HepG2 (cell line): Measurements from ENCODE around the gene PRRT1. TPM values are rescaled to one million over a fixed set of nuclear protein-coding genes. Genes with fewer than 3 reads are reported as not detected.
A peak's percentile ranks its signal among the peaks of the same experiment; 100 is the strongest.

Experiments
- GATA4 ChIP-seq: sonication (generic); IDR thresholded peaks from 2 replicates; pipeline ENCODE4 v1.6.1; 2016; ENCODE audit warnings: antibody characterized with exemption, low read depth, borderline replicate concordance
- JDP2 ChIP-seq: sonication (generic); formaldehyde crosslinking; IDR thresholded peaks from 2 replicates; pipeline ENCODE4 v1.8.1; 2022; ENCODE audit warnings: missing genetic modification reagents, borderline replicate concordance
- MTA1 ChIP-seq: sonication (generic); formaldehyde crosslinking; IDR thresholded peaks from 2 replicates; pipeline ENCODE4 v1.4.0; 2020; ENCODE audit warnings: missing genetic modification reagents, mild to moderate bottlenecking, borderline replicate concordance
- MYPOP ChIP-seq: sonication (generic); formaldehyde crosslinking; IDR thresholded peaks from 2 replicates; pipeline ENCODE4 v1.8.1; 2023; ENCODE audit warnings: mild to moderate bottlenecking, moderate library complexity, missing genetic modification reagents
- PAF1 ChIP-seq: IDR thresholded peaks from 2 replicates; pipeline ENCODE4 v1.6.1; 2016; ENCODE audit warnings: missing genetic modification reagents, missing compliant biosample characterization
- PHF20 ChIP-seq: sonication (generic); formaldehyde crosslinking; IDR thresholded peaks from 2 replicates; pipeline ENCODE4 v1.5.0; 2020; ENCODE audit warnings: mild to moderate bottlenecking, missing genetic modification reagents
- SP4 ChIP-seq: sonication (generic); formaldehyde crosslinking; IDR thresholded peaks from 2 replicates; pipeline ENCODE4 v1.8.1; 2023; ENCODE audit warnings: mild to moderate bottlenecking, missing genetic modification reagents
- THAP9 ChIP-seq: sonication (generic); formaldehyde crosslinking; IDR thresholded peaks from 2 replicates; pipeline ENCODE4; 2020; ENCODE audit warnings: missing genetic modification reagents, mild to moderate bottlenecking, borderline replicate concordance
- ZFP36 ChIP-seq: fragments of 150-350 bp; IDR thresholded peaks from 2 replicates; pipeline ENCODE4 v1.6.1; 2018; ENCODE audit warnings: borderline replicate concordance, low read length, low read depth; ENCODE audit not compliant: partially characterized antibody
- ZFP82 ChIP-seq: sonication (generic); formaldehyde crosslinking; IDR thresholded peaks from 2 replicates; pipeline ENCODE4 v1.5.1; 2020; ENCODE audit warnings: mild to moderate bottlenecking, missing genetic modification reagents, borderline replicate concordance
- ZNF17 ChIP-seq: sonication (generic); formaldehyde crosslinking; IDR thresholded peaks from 2 replicates; pipeline ENCODE4 v1.5.0; 2020; ENCODE audit warnings: mild to moderate bottlenecking, missing genetic modification reagents
- ZNF274 ChIP-seq: sonication (generic); formaldehyde crosslinking; IDR thresholded peaks from 2 replicates; pipeline ENCODE4 v1.5.1; 2020; ENCODE audit warnings: mild to moderate bottlenecking, missing genetic modification reagents
- ZNF318 ChIP-seq: sonication (generic); formaldehyde crosslinking; IDR thresholded peaks from 2 replicates; pipeline ENCODE4 v1.4.0; 2020; ENCODE audit warnings: mild to moderate bottlenecking, missing genetic modification reagents
- ZNF430 ChIP-seq: sonication (generic); formaldehyde crosslinking; IDR thresholded peaks from 2 replicates; pipeline ENCODE4 v1.9.0; 2021; ENCODE audit warnings: mild to moderate bottlenecking, missing genetic modification reagents
- ZNF614 ChIP-seq: IDR thresholded peaks from 2 replicates; pipeline ENCODE4 v1.6.1; 2018; ENCODE audit warnings: missing biosample characterization, missing genetic modification reagents, inconsistent platforms, borderline replicate concordance
- ZNF83 ChIP-seq: sonication (generic); formaldehyde crosslinking; IDR thresholded peaks from 2 replicates; pipeline ENCODE4 v1.4.0; 2020; ENCODE audit warnings: missing genetic modification reagents, mild to moderate bottlenecking, borderline replicate concordance
- polyA plus RNA-seq, 8 experiments: library from polyadenylated mRNA; depleted of rRNA in 3 of 8; stranded (reverse) in 7 of 8; unstranded in 1 of 8; fragments of >200 nt; fragmentation: Illumina TruSeq in 4 of 8; extraction: Trizol in 4 of 8; gene quantifications; 2 replicates each; pipeline versions ENCODE4 v1.2.1 to v1.2.3, GENCODE V29; 2011 to 2016; ENCODE audit warnings: low read depth in 4 of 8, missing spikeins in 1 of 8, mixed read lengths in 1 of 8; ENCODE audit not compliant: insufficient read depth in 1 of 8
- total RNA-seq, 5 experiments: library from RNA; depleted of rRNA; stranded (reverse); fragments of >200 nt; fragmentation: Illumina TruSeq; extraction: Trizol; gene quantifications; 2 replicates each; pipeline ENCODE4 v1.2.3, GENCODE V29; 2016; ENCODE audit warnings: low read depth in 1 of 5

PRRT1 gene
- total and polyA plus RNA-seq, 2 of the 13 experiments (the other 11 are each of a cell fraction or from before 2014, with no cell fraction given) = 0.64 to 1.4 TPM

GRCh38 chr6:32153564-32154513, 2.1 kb upstream of the PRRT1 start, which contains the start of gene PPT2 (continued):
- TF ChIP-seq MTA1 (CRISPR knock-in tag) (peak; percentile 96), ZNF318 (0 out of 2 replicates have a peak, but pooled peaks have one; percentile 46), SP4 (peak; percentile 84), ZNF430 (CRISPR knock-in tag) (no peak; the same call in 1 of the 2 replicates), ZFP36 (no peak), ZNF614 (CRISPR knock-in tag) (no peak; the same call in 1 of the 2 replicates), JDP2 (CRISPR knock-in tag) (no peak), ZNF83 (CRISPR knock-in tag) (no peak), PHF20 (CRISPR knock-in tag) (peak; percentile 85), ZNF274 (CRISPR knock-in tag) (peak; percentile 88; the same call in 1 of the 2 replicates), MYPOP (CRISPR knock-in tag) (peak; percentile 77; the same call in 1 of the 2 replicates), ZFP82 (CRISPR knock-in tag) (no peak; the same call in 1 of the 2 replicates), THAP9 (CRISPR knock-in tag) (peak; percentile 85; the same call in 1 of the 2 replicates), GATA4 (peak; percentile 44; the same call in 1 of the 2 replicates), ZNF17 (CRISPR knock-in tag) (no peak), PAF1 (CRISPR knock-in tag) (no peak)
